ENCODE results near the gene PAX2.

The PAX2 gene

DNA sequence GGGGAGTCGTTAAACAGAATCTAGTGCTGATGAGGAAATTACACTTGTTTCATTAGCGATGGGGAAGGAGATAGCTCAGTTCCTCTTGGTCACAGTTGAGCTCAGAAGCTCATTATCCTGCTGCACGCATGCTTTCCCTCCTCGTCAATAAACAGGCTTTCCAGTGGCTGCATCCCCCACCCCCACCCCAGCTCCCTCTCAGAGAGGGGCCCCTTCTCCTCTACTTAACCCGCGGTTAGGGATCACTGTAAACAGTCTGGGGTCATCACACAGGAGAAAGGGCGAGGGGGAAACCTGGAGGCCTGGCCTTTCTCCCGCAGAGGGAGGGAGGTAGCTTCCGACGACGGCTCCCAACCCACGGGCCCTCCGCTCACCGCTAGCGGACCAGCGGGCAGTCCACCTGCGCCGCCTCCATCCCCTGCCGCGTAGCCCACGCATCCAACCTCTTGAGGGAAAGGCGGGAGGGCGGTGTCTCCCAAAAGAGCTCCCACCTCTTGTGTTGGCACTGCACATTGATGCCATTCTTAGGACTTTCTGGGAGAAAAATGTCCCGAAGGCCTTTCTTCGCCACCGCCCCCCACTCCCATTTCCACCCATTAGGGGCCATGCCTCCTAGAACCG lies 80.8 kb downstream of the PAX2 start:
- TF ChIP-seq CTCF (IDR thresholded peaks at IDR 0.05) (no peak), ZFX (IDR thresholded peaks at IDR 0.05; ENCODE audit: borderline replicate concordance) (no peak)
- no peak overlapping the region for H3K27ac ChIP-seq

DNA sequence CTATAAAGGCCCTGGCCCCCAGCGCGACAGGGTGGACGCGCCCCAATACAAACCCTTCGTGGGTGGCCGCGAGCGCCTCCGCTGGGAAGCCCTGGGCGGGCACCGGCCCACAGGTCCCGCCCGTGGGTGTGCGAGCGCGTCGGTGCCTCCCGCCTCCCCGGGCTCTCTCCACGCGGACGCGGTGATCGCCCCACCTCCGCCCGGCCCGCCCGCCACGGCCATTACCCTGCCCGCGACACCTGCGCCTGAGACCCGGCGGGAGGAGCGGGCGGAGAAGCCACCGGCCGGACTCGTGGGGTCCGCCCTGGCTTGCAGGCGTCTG lies 81.2 kb downstream of the PAX2 start:
- no peak for TF ChIP-seq CTCF (IDR thresholded peaks at IDR 0.05)
- no peak for TF ChIP-seq ZFX (IDR thresholded peaks at IDR 0.05; ENCODE audit: borderline replicate concordance)
- peak overlapping the region; percentile 37; the same call in 1 of the 2 replicates for H3K27ac ChIP-seq

DNA sequence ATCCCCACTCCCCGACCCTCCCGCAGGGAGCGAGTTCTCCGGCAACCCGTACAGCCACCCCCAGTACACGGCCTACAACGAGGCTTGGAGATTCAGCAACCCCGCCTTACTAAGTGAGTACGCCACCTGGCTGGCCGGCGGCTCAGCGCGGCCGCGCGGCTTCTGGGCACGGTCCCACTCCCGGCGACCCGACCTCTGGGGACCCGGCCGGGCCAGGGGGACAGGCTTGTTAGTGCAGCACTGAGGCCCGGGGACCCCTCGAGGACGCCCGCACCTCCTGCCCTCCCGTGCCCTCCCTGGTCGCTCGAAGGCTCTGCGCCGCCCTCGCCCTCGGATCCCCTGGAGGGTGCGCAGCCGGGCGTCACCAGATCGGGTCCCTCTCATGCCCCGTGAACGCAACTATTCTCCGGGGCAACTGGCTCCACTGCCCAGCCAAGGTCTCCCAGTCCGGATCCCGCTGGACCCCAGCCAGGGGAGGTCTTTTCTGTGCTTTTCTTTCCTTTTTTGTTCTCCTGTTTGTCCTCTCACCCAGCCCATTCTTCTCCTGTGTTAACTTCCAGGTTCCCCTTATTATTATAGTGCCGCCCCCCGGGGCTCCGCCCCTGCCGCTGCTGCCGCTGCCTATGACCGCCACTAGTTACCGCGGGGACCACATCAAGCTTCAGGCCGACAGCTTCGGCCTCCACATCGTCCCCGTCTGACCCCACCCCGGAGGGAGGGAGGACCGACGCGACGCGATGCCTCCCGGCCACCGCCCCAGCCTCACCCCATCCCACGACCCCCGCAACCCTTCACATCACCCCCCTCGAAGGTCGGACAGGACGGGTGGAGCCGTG lies 81.8 kb downstream of the PAX2 start:
- H3K27ac ChIP-seq: peak overlapping the region; percentile 37
- TF ChIP-seq CTCF (IDR thresholded peaks at IDR 0.05) (peak; percentile 65), ZFX (IDR thresholded peaks at IDR 0.05; ENCODE audit: borderline replicate concordance) (no peak)

- peak; percentile 47 for TF ChIP-seq CTCF (IDR thresholded peaks at IDR 0.05)
- no peak for TF ChIP-seq ZFX (IDR thresholded peaks at IDR 0.05; ENCODE audit: borderline replicate concordance)
- peak overlapping the region; percentile 37 for H3K27ac ChIP-seq
Measured at GRCh38 chr10:100827819-100828737, 82.7 kb downstream of the PAX2 start.

GRCh38 chr10:100828738-100829096 lies 83.3 kb downstream of the PAX2 start:
- TF ChIP-seq ZFX (IDR thresholded peaks at IDR 0.05; ENCODE audit: borderline replicate concordance): no peak
- H3K27ac ChIP-seq: no peak overlapping the region

DNA sequence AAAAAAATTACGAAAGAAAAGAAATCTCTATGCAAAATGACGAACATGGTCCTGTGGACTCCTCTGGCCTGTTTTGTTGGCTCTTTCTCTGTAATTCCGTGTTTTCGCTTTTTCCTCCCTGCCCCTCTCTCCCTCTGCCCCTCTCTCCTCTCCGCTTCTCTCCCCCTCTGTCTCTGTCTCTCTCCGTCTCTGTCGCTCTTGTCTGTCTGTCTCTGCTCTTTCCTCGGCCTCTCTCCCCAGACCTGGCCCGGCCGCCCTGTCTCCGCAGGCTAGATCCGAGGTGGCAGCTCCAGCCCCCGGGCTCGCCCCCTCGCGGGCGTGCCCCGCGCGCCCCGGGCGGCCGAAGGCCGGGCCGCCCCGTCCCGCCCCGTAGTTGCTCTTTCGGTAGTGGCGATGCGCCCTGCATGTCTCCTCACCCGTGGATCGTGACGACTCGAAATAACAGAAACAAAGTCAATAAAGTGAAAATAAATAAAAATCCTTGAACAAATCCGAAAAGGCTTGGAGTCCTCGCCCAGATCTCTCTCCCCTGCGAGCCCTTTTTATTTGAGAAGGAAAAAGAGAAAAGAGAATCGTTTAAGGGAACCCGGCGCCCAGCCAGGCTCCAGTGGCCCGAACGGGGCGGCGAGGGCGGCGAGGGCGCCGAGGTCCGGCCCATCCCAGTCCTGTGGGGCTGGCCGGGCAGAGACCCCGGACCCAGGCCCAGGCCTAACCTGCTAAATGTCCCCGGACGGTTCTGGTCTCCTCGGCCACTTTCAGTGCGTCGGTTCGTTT lies 83.9 kb downstream of the PAX2 start:
- TF ChIP-seq CTCF (IDR thresholded peaks at IDR 0.05) (no peak), ZFX (IDR thresholded peaks at IDR 0.05; ENCODE audit: borderline replicate concordance) (no peak)
- H3K27ac ChIP-seq: no peak overlapping the region
